GM12878 (cell line): ENCODE results near the gene LY6G5C. TPM values are rescaled to one million over a fixed set of nuclear protein-coding genes. Genes with fewer than 3 reads are reported as not detected.

ENCODE experiments used
- BHLHE40 ChIP-seq, 2 experiments: fragments of 450-650 bp in 1 of 2; IDR thresholded peaks; 2 replicates each; pipeline ENCODE4 v1.6.1; 2011 to 2017; ENCODE audit warnings: low read depth in 2 of 2, borderline replicate concordance in 1 of 2, improper control_type of control experiment in 1 of 2, low read length in 1 of 2, mild to moderate bottlenecking in 1 of 2
- BRCA1 ChIP-seq: IDR thresholded peaks from 2 replicates; pipeline ENCODE4 v1.6.1; 2011; ENCODE audit warnings: low read depth, low read length, improper control_type of control experiment
- CHD4 ChIP-seq: fragments of 200-600 bp; sonication (generic); IDR thresholded peaks from 2 replicates; pipeline ENCODE4 v1.6.1; 2016; ENCODE audit warnings: mild to moderate bottlenecking
- CUX1 ChIP-seq: IDR thresholded peaks from 2 replicates; pipeline ENCODE4 v1.6.1; 2012; ENCODE audit warnings: improper control_type of control experiment, low read depth, low read length; ENCODE audit not compliant: insufficient replicate concordance
- GATAD2B ChIP-seq: fragments of 450-650 bp; conservative IDR thresholded peaks from 2 replicates; pipeline ENCODE4 v1.6.1; 2017; ENCODE audit warnings: low read depth, mild to moderate bottlenecking, moderate library complexity
- HDAC6 ChIP-seq: fragments of 200-600 bp; sonication (generic); IDR thresholded peaks from one replicate; pipeline ENCODE4 v1.8.0; 2017; ENCODE audit warnings: antibody characterized with exemption; ENCODE audit not compliant: unreplicated experiment
- IKZF2 ChIP-seq, 2 experiments: fragments of 450-650 bp; IDR thresholded peaks; 2 replicates each; pipeline ENCODE4 v1.6.1; 2017; ENCODE audit warnings: mild to moderate bottlenecking in 2 of 2, moderate library complexity in 2 of 2
- IRF3 ChIP-seq: fragments of 450-650 bp; IDR thresholded peaks from 2 replicates; pipeline ENCODE4 v1.6.1; 2014; ENCODE audit warnings: mild to moderate bottlenecking
- MTA3 ChIP-seq: IDR thresholded peaks from 2 replicates; pipeline ENCODE4 v1.6.1; 2012; ENCODE audit warnings: low read length, inconsistent platforms, borderline replicate concordance
- NBN ChIP-seq: fragments of 450-650 bp; IDR thresholded peaks from 2 replicates; pipeline ENCODE4 v1.6.1; 2016
- NFYA ChIP-seq: IDR thresholded peaks from 2 replicates; pipeline ENCODE4 v1.6.1; 2011; ENCODE audit warnings: low read depth, mild to moderate bottlenecking, low read length, improper control_type of control experiment, borderline replicate concordance
- PAX8 ChIP-seq: fragments of 450-650 bp; IDR thresholded peaks from 2 replicates; pipeline ENCODE4 v1.6.1; 2017; ENCODE audit warnings: mild to moderate bottlenecking, moderate library complexity
- PML ChIP-seq: IDR thresholded peaks from 2 replicates; pipeline ENCODE4 v1.6.1; 2012; ENCODE audit warnings: low read length, inconsistent platforms
- POLR2A ChIP-seq: IDR thresholded peaks from 2 replicates; pipeline ENCODE4 v1.6.1; 2011; ENCODE audit warnings: low read depth, mild to moderate bottlenecking, low read length
- SMC3 ChIP-seq: IDR thresholded peaks from 2 replicates; pipeline ENCODE4 v1.6.1; 2011; ENCODE audit warnings: low read length, improper control_type of control experiment, borderline replicate concordance
- ZNF622 ChIP-seq: fragments of 450-650 bp; IDR thresholded peaks from 2 replicates; pipeline ENCODE4 v1.6.1; 2017; ENCODE audit warnings: mild to moderate bottlenecking, inconsistent platforms
- polyA plus RNA-seq, 11 experiments: library from polyadenylated mRNA; depleted of rRNA in 4 of 11; unstranded in 6 of 11; stranded (reverse) in 5 of 11; fragments of >200 nt; fragmentation: Nextera tagmentation in 4 of 11; fragmentation: Illumina TruSeq in 1 of 11; extraction: Ambion mirVana in 4 of 11; extraction: Trizol in 1 of 11; gene quantifications; 1 replicate in 1 of 11; 2 replicates in 10 of 11; pipeline versions ENCODE4 v1.2.1 to v1.2.3, GENCODE V29; 2011 to 2016; ENCODE audit warnings: inconsistent platforms in 2 of 11, missing spikeins in 2 of 11, low read depth in 1 of 11
- total RNA-seq, 4 experiments: library from RNA; depleted of rRNA in 3 of 4; stranded (reverse); fragments of >200 nt in 3 of 4; fragmentation: Illumina TruSeq in 1 of 4; extraction: Trizol in 1 of 4; gene quantifications; 2 replicates each; pipeline versions ENCODE4 v1.2.1 to v1.2.3, GENCODE V29; 2013 to 2021
- TF ChIP-seq, protein P1 (sequence below): IDR thresholded peaks from 2 replicates; pipeline ENCODE4 v1.6.1; 2012; ENCODE audit warnings: mild to moderate bottlenecking, low read depth, low read length
- TF ChIP-seq, protein P2 (sequence below): fragments of 450-650 bp; IDR thresholded peaks from 2 replicates; pipeline ENCODE4 v1.6.1; 2017; ENCODE audit warnings: low read depth, mild to moderate bottlenecking, moderate library complexity

LY6G5C gene
- total and polyA plus RNA-seq, 10 of the 15 experiments (the other 5 are each of a cell fraction or from before 2014, with no cell fraction given): 0.76 to 6.1 (median 1.7) TPM

DNA sequence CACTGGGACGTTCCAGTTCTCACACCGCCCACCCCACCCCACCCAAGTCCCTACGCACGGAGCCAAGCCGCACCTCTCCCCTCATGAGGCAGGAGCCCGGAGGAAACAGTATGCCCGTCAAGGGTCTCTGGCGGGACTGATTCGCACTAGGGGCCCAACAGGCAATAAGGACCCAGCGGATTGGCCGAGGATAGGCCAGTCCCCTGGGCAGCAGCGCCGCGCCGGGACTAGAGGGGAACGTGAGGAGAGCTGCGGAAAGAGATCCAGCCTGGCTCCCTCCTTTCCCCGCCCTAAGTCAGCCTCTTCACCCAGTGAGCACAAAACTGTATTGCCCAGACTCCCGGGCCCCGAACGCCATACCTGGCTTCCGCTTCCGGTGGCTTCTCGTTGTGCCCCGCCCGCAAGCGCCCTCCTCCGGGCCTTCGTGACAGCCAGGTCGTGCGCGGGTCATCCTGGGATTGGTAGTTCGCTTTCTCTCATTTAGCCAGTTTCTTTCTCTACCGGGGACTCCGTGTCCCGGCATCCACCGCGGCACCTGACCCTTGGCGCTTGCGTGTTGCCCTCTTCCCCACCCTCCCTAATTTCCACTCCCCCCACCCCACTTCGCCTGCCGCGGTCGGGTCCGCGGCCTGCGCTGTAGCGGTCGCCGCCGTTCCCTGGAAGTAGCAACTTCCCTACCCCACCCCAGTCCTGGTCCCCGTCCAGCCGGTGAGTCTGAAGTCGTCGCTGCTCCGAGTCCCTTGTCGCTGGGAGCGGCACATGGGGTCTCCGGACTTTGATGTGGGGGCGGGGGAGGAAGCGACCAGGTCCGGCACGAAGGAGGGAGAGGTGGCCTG, 15.1 kb downstream of the LY6G5C start, which contains the start of gene CSNK2B (continued):
- TF ChIP-seq MTA3 (no peak), PML (peak; percentile 61), NBN (no peak), ZNF622 (no peak), BRCA1 (no peak), HDAC6 (no peak), IRF3 (0 out of 2 replicates have a peak, but pooled peaks have one; percentile 32), BHLHE40 (IDR thresholded peaks at IDR 0.05; ENCODE audit: borderline replicate concordance in 1 of 2, low read depth in 2 of 2, low read length in 1 of 2) (peak; percentile 59 to 67), PAX8 (no peak), POLR2A (peak; percentile 93), CUX1 (no peak), CHD4 (no peak), NFYA (no peak), SMC3 (no peak), IKZF2 (IDR thresholded peaks at IDR 0.05) (peak in 1 of 2 experiments; percentile 54; a peak in 1 of 4 replicates), GATAD2B (peak; percentile 27; the same call in 1 of the 2 replicates)
- TF ChIP-seq, protein P1, sequence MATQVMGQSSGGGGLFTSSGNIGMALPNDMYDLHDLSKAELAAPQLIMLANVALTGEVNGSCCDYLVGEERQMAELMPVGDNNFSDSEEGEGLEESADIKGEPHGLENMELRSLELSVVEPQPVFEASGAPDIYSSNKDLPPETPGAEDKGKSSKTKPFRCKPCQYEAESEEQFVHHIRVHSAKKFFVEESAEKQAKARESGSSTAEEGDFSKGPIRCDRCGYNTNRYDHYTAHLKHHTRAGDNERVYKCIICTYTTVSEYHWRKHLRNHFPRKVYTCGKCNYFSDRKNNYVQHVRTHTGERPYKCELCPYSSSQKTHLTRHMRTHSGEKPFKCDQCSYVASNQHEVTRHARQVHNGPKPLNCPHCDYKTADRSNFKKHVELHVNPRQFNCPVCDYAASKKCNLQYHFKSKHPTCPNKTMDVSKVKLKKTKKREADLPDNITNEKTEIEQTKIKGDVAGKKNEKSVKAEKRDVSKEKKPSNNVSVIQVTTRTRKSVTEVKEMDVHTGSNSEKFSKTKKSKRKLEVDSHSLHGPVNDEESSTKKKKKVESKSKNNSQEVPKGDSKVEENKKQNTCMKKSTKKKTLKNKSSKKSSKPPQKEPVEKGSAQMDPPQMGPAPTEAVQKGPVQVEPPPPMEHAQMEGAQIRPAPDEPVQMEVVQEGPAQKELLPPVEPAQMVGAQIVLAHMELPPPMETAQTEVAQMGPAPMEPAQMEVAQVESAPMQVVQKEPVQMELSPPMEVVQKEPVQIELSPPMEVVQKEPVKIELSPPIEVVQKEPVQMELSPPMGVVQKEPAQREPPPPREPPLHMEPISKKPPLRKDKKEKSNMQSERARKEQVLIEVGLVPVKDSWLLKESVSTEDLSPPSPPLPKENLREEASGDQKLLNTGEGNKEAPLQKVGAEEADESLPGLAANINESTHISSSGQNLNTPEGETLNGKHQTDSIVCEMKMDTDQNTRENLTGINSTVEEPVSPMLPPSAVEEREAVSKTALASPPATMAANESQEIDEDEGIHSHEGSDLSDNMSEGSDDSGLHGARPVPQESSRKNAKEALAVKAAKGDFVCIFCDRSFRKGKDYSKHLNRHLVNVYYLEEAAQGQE: no peak
- TF ChIP-seq, protein P2, sequence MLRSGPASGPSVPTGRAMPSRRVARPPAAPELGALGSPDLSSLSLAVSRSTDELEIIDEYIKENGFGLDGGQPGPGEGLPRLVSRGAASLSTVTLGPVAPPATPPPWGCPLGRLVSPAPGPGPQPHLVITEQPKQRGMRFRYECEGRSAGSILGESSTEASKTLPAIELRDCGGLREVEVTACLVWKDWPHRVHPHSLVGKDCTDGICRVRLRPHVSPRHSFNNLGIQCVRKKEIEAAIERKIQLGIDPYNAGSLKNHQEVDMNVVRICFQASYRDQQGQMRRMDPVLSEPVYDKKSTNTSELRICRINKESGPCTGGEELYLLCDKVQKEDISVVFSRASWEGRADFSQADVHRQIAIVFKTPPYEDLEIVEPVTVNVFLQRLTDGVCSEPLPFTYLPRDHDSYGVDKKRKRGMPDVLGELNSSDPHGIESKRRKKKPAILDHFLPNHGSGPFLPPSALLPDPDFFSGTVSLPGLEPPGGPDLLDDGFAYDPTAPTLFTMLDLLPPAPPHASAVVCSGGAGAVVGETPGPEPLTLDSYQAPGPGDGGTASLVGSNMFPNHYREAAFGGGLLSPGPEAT: peak; percentile 32; the same call in 1 of the 2 replicates
